Endothelial cell of umbilical vein (primary cell): ENCODE data around the gene DTWD2. TPM values are rescaled to one million over a fixed set of nuclear protein-coding genes. Genes with fewer than 3 reads are reported as not detected.

Experiments used
- BruUV-seq: library from RNA; stranded (reverse); fragments of 400-500 nt; replicated peaks from 2 replicates; lab custom pipeline; 2021; lab: Mats Ljungman, UMichigan
- CTCF ChIA-PET: fragments of 300-600, 350-600 bp; sonication (Branson Sonifier 250); formaldehyde crosslinking; loops from one replicate; lab custom pipeline; 2021; ENCODE audit warnings: antibody characterized with exemption, inconsistent platforms; lab: Charles Lee
- POLR2A ChIA-PET: fragments of 300-600, 350-600 bp; sonication (Branson Sonifier 250); formaldehyde crosslinking; loops from one replicate; lab custom pipeline; 2021; ENCODE audit warnings: antibody characterized with exemption, inconsistent platforms; lab: Charles Lee
- DNase-seq: peaks from one replicate; pipeline ENCODE4 v3.0.0-alpha.2; 2011; ENCODE audit warnings: low read depth, low spot score
- FAIRE-seq: peaks from 2 replicates; lab custom pipeline; 2011; peaks lifted over from hg19 to GRCh38; lab: Jason Lieb, UNC
- H2AFZ ChIP-seq: 2 replicates; pipeline ENCODE4 v1.6.0; 2012; ENCODE audit warnings: low read depth, low read length, control low read depth, inconsistent platforms
- H3K27ac ChIP-seq: 2 replicates; pipeline ENCODE4 v1.5.1; 2011; ENCODE audit warnings: low read depth, mild to moderate bottlenecking, control low read depth, low read length, moderate library complexity; ENCODE audit not compliant: insufficient read depth
- H3K27me3 ChIP-seq, 2 experiments: 2 replicates each; pipeline versions ENCODE4 v1.6.0 to v1.6.1; 2011; ENCODE audit warnings: low read length in 2 of 2, mixed read lengths in 1 of 2; ENCODE audit not compliant: control insufficient read depth in 2 of 2, insufficient read depth in 2 of 2
- H3K36me3 ChIP-seq, 2 experiments: 2 replicates in 1 of 2; 3 replicates in 1 of 2; pipeline ENCODE4 v1.5.1; 2011; ENCODE audit warnings: low read length in 2 of 2, mild to moderate bottlenecking in 1 of 2, moderate library complexity in 1 of 2; ENCODE audit not compliant: control insufficient read depth in 2 of 2, insufficient read depth in 2 of 2; ENCODE audit errors: extremely low read depth in 1 of 2
- H3K4me1 ChIP-seq: 3 replicates; pipeline ENCODE4 v1.5.1; 2011; ENCODE audit warnings: mild to moderate bottlenecking, low read length; ENCODE audit not compliant: control insufficient read depth, insufficient read depth; ENCODE audit errors: extremely low read depth
- H3K4me2 ChIP-seq: 2 replicates; pipeline ENCODE4 v1.6.1; 2011; ENCODE audit warnings: low read length, control low read depth, mixed read lengths; ENCODE audit not compliant: insufficient read depth
- H3K4me3 ChIP-seq, 3 experiments: fragments of 200-600 bp in 1 of 3; sonication (generic), shearing (Covaris generic) in 1 of 3; replicated peaks in 1 of 3; 2 replicates each; pipeline ENCODE4 v1.5.1; 2011 to 2016; ENCODE audit warnings: control low read depth in 3 of 3, low read length in 3 of 3, mild to moderate bottlenecking in 2 of 3, inconsistent platforms in 1 of 3, low read depth in 1 of 3, moderate library complexity in 1 of 3; ENCODE audit not compliant: insufficient read depth in 1 of 3
- H3K79me2 ChIP-seq: 2 replicates; pipeline ENCODE4 v1.6.0; 2012; ENCODE audit warnings: low read length, inconsistent platforms; ENCODE audit not compliant: control insufficient read depth, insufficient read depth
- H3K9ac ChIP-seq: replicated peaks from 2 replicates; pipeline ENCODE3; 2011; ENCODE audit warnings: low read length, control low read depth; ENCODE audit not compliant: insufficient read depth; ENCODE audit errors: extremely low read depth
- H3K9me1 ChIP-seq: replicated peaks from 3 replicates; pipeline ENCODE4 v1.6.0; 2011; ENCODE audit warnings: mild to moderate bottlenecking, low read length; ENCODE audit not compliant: control insufficient read depth, insufficient read depth; ENCODE audit errors: extremely low read depth
- H3K9me3 ChIP-seq: replicated peaks from 2 replicates; pipeline ENCODE4 v1.5.1; 2012; ENCODE audit warnings: low read length, inconsistent platforms; ENCODE audit not compliant: control insufficient read depth, insufficient read depth
- H4K20me1 ChIP-seq: replicated peaks from 2 replicates; pipeline ENCODE3; 2011; ENCODE audit warnings: mild to moderate bottlenecking, low read length; ENCODE audit not compliant: control insufficient read depth, insufficient read depth; ENCODE audit errors: extremely low read depth
- EZH2 ChIP-seq: IDR thresholded peaks from 2 replicates; pipeline ENCODE4 v1.6.1; 2012; ENCODE audit warnings: borderline replicate concordance, low read depth, mild to moderate bottlenecking, moderate library complexity, low read length, inconsistent platforms; ENCODE audit not compliant: severe bottlenecking
- FOS ChIP-seq: IDR thresholded peaks from 2 replicates; pipeline ENCODE4 v1.6.1; 2011; ENCODE audit warnings: mild to moderate bottlenecking, low read length, moderate library complexity, borderline replicate concordance; ENCODE audit not compliant: insufficient read depth
- GATA2 ChIP-seq: IDR thresholded peaks from 2 replicates; pipeline ENCODE4 v1.7.0; 2011; ENCODE audit warnings: low read depth, mild to moderate bottlenecking, moderate library complexity, mixed read lengths, low read length; ENCODE audit not compliant: insufficient read length, insufficient read depth
- JUN ChIP-seq: IDR thresholded peaks from 2 replicates; pipeline ENCODE4 v1.6.1; 2011; ENCODE audit warnings: borderline replicate concordance, low read depth; ENCODE audit not compliant: insufficient read length, insufficient read depth
- MYC ChIP-seq: IDR thresholded peaks from one replicate; pipeline ENCODE4 v1.6.1; 2011; ENCODE audit warnings: mild to moderate bottlenecking, low read depth, low read length
- POLR2A ChIP-seq: IDR thresholded peaks from 2 replicates; pipeline ENCODE4 v1.6.1; 2012; ENCODE audit warnings: low read depth, mild to moderate bottlenecking, control low read depth, low read length
- dilution Hi-C: fragments of 300-500 bp; cut with MboI; formaldehyde crosslinking; loops from one replicate; pipeline ENCODE4 v1.15.0; 2019; ENCODE audit warnings: low sequenced_read_pairs; ENCODE audit not compliant: extremely low pct_ligation_motif_present
- intact Hi-C: fragments of 100-400 bp; cut with micrococcal nuclease; formaldehyde crosslinking; loops from one replicate; pipeline ENCODE4 v1.10.0; 2022
- polyA plus RNA-seq, 4 experiments: library from polyadenylated mRNA; depleted of rRNA in 3 of 4; stranded (reverse) in 3 of 4; unstranded in 1 of 4; fragments of >200 nt; gene quantifications; 2 replicates each; pipeline versions ENCODE4 v1.2.1 to v1.2.3, GENCODE V29; 2011 to 2012; ENCODE audit warnings: missing spikeins in 1 of 4
- total RNA-seq: library from RNA; stranded (reverse); gene quantifications from 2 replicates; pipeline ENCODE4 v1.2.3, GENCODE V29; 2021
- TF ChIP-seq, protein P1 (sequence below), 2 donors: IDR thresholded peaks; 1 replicate in 1 of 2; 2 replicates in 1 of 2; pipeline ENCODE4 v1.5.1; 2011; ENCODE audit warnings: low read length in 2 of 2, mild to moderate bottlenecking in 2 of 2, moderate library complexity in 2 of 2, control low read depth in 1 of 2, inconsistent platforms in 1 of 2, low read depth in 1 of 2; ENCODE audit not compliant: insufficient read depth in 1 of 2; ENCODE audit errors: extremely low read depth in 1 of 2
- TF ChIP-seq, protein P2 (sequence below): IDR thresholded peaks from 2 replicates; pipeline ENCODE4 v1.6.1; 2011; ENCODE audit not compliant: insufficient read depth, insufficient read length

The DTWD2 gene
- total and polyA plus RNA-seq, 2 donors (not counting 3 experiments of a cell fraction or from before 2014, with no cell fraction given): 0.99 to 1.1 TPM

DNA sequence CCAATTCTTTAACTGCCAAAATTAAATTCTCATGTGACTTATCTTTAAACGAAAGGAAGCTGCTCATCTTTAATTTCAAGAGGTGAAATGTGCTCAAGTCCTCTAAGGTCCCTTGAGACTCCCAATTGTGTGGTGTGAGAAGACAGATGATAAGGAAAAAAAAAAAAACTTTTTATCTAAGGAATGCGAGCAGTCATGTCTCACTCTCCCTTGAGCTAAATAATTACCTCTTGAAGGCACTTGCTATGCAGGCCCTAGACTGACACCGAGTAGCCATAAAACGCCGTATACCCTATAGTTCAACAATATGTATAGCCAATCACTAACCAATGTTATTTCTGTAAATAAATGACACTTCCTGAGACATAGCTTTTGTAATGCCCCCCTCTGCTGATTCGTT lies 1.5 kb upstream of the DTWD2 start:
- Histone ChIP-seq H3K4me1 (peaks cover 6% of the 10 kb centered on the region), H3K36me3 (no peaks in the 10 kb centered on the region), H3K27me3 (peaks cover 0 to 2% of the 10 kb centered on the region in 2 experiments), H3K4me3 (no peak overlapping the region), H4K20me1 (no peaks in the 10 kb centered on the region), H3K79me2 (no peaks in the 10 kb centered on the region), H2AFZ (no peak overlapping the region), H3K4me2 (no peak overlapping the region), H3K9me1 (no peaks in the 10 kb centered on the region), H3K27ac (no peak overlapping the region), H3K9me3 (no peaks in the 10 kb centered on the region), H3K9ac (no peak overlapping the region)
- dilution Hi-C loops (no loop called here), intact Hi-C loops (loop anchor here (5.0 kb wide), 2 partner anchors 177 to 1457 kb away; no protein-coding TSS in a partner anchor)
- FAIRE-seq (no peak), DNase-seq (no peak)
- no TSS peak for BruUV-seq
- ChIA-PET CTCF (interaction anchor here (1.3 to 4.6 kb wide), 6 partner anchors 31 to 444 kb away, joined by 3 to 163 read pairs (median 33); partner anchors contain the start of gene DMXL1), POLR2A (no interaction called here)
- no peak for TF ChIP-seq FOS
- TF ChIP-seq, protein P1, sequence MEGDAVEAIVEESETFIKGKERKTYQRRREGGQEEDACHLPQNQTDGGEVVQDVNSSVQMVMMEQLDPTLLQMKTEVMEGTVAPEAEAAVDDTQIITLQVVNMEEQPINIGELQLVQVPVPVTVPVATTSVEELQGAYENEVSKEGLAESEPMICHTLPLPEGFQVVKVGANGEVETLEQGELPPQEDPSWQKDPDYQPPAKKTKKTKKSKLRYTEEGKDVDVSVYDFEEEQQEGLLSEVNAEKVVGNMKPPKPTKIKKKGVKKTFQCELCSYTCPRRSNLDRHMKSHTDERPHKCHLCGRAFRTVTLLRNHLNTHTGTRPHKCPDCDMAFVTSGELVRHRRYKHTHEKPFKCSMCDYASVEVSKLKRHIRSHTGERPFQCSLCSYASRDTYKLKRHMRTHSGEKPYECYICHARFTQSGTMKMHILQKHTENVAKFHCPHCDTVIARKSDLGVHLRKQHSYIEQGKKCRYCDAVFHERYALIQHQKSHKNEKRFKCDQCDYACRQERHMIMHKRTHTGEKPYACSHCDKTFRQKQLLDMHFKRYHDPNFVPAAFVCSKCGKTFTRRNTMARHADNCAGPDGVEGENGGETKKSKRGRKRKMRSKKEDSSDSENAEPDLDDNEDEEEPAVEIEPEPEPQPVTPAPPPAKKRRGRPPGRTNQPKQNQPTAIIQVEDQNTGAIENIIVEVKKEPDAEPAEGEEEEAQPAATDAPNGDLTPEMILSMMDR (IDR thresholded peaks at IDR 0.05; ENCODE audit: extremely low read depth in 1 of 2, insufficient read depth in 1 of 2, low read depth in 1 of 2, low read length in 2 of 2): no peak
- TF ChIP-seq, protein P2, sequence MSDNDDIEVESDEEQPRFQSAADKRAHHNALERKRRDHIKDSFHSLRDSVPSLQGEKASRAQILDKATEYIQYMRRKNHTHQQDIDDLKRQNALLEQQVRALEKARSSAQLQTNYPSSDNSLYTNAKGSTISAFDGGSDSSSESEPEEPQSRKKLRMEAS: no peak
- TF ChIP-seq JUN: no peak
- TF ChIP-seq EZH2: no peak
- no peak for TF ChIP-seq GATA2
- no peak for TF ChIP-seq MYC
- TF ChIP-seq POLR2A: no peak
